SH-SY5Y (cell line): Measurements from ENCODE around the gene C12orf75.

Experiments used
- GATA2 ChIP-seq: IDR thresholded peaks from 2 replicates; pipeline ENCODE4 v1.6.1; 2011; ENCODE audit warnings: mild to moderate bottlenecking, low read depth, low read length
- GATA3 ChIP-seq: IDR thresholded peaks from 2 replicates; pipeline ENCODE4 v1.6.1; 2011; ENCODE audit warnings: low read depth, mild to moderate bottlenecking, low read length, moderate library complexity

DNA sequence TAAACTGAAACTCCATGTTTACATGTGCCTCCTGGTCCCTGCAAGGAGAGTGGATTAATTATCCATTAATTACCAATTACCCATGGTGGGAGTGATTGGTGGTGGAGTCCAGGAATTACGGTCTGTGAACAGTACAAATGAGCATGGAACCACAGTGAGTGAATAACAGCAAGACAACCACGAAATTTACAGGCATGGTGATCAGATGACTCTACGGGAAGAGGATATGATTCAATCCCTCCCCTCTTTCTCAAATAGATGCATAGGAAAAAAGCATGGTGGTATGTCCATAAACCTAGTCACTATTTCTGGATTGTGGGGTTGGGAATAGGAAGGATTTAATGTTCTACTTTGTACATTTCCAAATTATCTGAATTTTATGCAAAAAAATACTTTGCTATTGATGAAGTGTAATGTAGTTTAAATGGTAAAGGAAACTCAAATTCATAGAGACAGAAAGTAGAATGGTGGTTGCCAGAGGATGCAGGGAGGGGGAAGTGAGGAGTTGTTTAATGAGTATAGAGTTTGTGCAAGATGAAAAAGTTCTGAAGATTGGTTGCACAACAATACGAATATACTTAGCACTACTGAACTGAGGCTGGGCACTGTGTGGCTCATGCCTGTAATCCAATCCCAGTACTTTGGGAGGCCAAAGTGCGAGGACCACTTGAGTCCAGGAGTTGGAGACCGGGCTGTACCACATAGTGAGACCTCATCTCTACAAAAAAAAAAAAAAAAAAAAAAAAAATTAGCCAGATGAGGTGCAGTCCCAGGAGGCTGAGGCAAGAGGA lies 41.2 kb upstream of the C12orf75 start:
- TF ChIP-seq GATA3, result no peak
- no peak for TF ChIP-seq GATA2
